HepG2 (cell line): ENCODE results near the gene TMEM9. TPM values are rescaled to one million over a fixed set of nuclear protein-coding genes. Genes with fewer than 3 reads are reported as not detected.

Experiments
- ATAC-seq: fragments of 200-7000 bp; cut with Tn5 transposase; 3 replicates; pipeline ENCODE4 v1.9.1; 2020; ENCODE audit warnings: mild to moderate bottlenecking, moderate library complexity
- BruUV-seq: library from RNA; stranded (reverse); fragments of 400-500 nt; replicated peaks from 2 replicates; lab custom pipeline; 2021; lab: Mats Ljungman, UMichigan
- CTCF ChIA-PET: fragments of 300-600 bp; formaldehyde crosslinking; extraction: SDS; loops from one replicate; lab custom pipeline; 2021; ENCODE audit warnings: low total read pairs, inconsistent platforms, low intra/inter-chr PET ratio; lab: Yijun Ruan, JAX
- POLR2A ChIA-PET: fragments of 350-600 bp; sonication (Branson Sonifier 250); formaldehyde crosslinking; loops from one replicate; lab custom pipeline; 2020; ENCODE audit warnings: antibody characterized with exemption, inconsistent platforms; lab: Yijun Ruan, JAX
- DNase-seq: peaks from one replicate; pipeline ENCODE4 v3.0.0-alpha.2; 2015; ENCODE audit warnings: low spot score
- FAIRE-seq: peaks from 3 replicates; lab custom pipeline; 2011; peaks lifted over from hg19 to GRCh38; lab: Jason Lieb, UNC
- H2AFZ ChIP-seq: one replicate; pipeline ENCODE4 v1.6.1; 2011; ENCODE audit warnings: low read length, inconsistent platforms
- H3K27ac ChIP-seq: fragments of 300-600 bp; 3 replicates; pipeline ENCODE4 v1.8.0; 2011; ENCODE audit warnings: mixed run types, mild to moderate bottlenecking, mixed read lengths, low read length, inconsistent platforms; ENCODE audit not compliant: insufficient read depth; ENCODE audit errors: extremely low read length
- H3K27me3 ChIP-seq, 2 experiments: fragments of 200-600 bp in 1 of 2; 2 replicates in 1 of 2; 3 replicates in 1 of 2; pipeline versions ENCODE4 v1.6.0 to v1.8.0; 2011; ENCODE audit warnings: low read length in 2 of 2, mild to moderate bottlenecking in 2 of 2, moderate library complexity in 2 of 2, inconsistent platforms in 1 of 2; ENCODE audit not compliant: insufficient read depth in 2 of 2, control insufficient read depth in 1 of 2
- H3K36me3 ChIP-seq, 2 experiments: fragments of 200-600 bp in 1 of 2; replicated peaks in 1 of 2; 2 replicates in 1 of 2; 3 replicates in 1 of 2; pipeline versions ENCODE4 v1.5.1 to v1.8.0; 2011; ENCODE audit warnings: low read length in 2 of 2, inconsistent platforms in 1 of 2; ENCODE audit not compliant: insufficient read depth in 2 of 2, control insufficient read depth in 1 of 2
- H3K4me1 ChIP-seq: 2 replicates; pipeline ENCODE4 v1.5.1; 2012; ENCODE audit warnings: low read length, inconsistent platforms; ENCODE audit not compliant: insufficient read depth
- H3K4me2 ChIP-seq: 2 replicates; pipeline ENCODE4 v1.6.0; 2011; ENCODE audit warnings: low read depth, low read length, inconsistent platforms
- H3K4me3 ChIP-seq, 3 experiments: fragments of 200-600 bp in 1 of 3; sonication (generic), shearing (Covaris generic) in 1 of 3; replicated peaks in 1 of 3; 2 replicates each; pipeline ENCODE4 v1.5.1; 2011 to 2016; ENCODE audit warnings: low read length in 3 of 3, inconsistent platforms in 2 of 3, low read depth in 2 of 3, mild to moderate bottlenecking in 2 of 3, control low read depth in 1 of 3, mixed read lengths in 1 of 3; ENCODE audit not compliant: insufficient read depth in 1 of 3
- H3K79me2 ChIP-seq: one replicate; pipeline ENCODE4 v1.6.1; 2011; ENCODE audit warnings: low read length, inconsistent platforms; ENCODE audit not compliant: insufficient read depth
- H3K9ac ChIP-seq: 2 replicates; pipeline ENCODE4 v1.6.0; 2011; ENCODE audit warnings: mild to moderate bottlenecking, low read depth, low read length, inconsistent platforms; ENCODE audit not compliant: insufficient read depth
- H3K9me3 ChIP-seq: 2 replicates; pipeline ENCODE4 v1.5.1; 2012; ENCODE audit warnings: mild to moderate bottlenecking, low read length
- H4K20me1 ChIP-seq: 2 replicates; pipeline ENCODE4 v1.6.0; 2011; ENCODE audit warnings: inconsistent platforms, mild to moderate bottlenecking, low read length, moderate library complexity; ENCODE audit not compliant: insufficient read depth
- FIP1L1 ChIP-seq: fragments of 200-400 bp; formaldehyde crosslinking; IDR thresholded peaks from 2 replicates; pipeline ENCODE4 v1.6.1; 2018; ENCODE audit warnings: low read depth, mild to moderate bottlenecking, low read length, moderate library complexity, borderline replicate concordance; ENCODE audit not compliant: insufficient read depth
- IKZF1 ChIP-seq: fragments of 450-650 bp; IDR thresholded peaks from 2 replicates; pipeline ENCODE4 v1.7.1; 2016
- KLF12 ChIP-seq: sonication (generic); formaldehyde crosslinking; IDR thresholded peaks from 2 replicates; pipeline ENCODE4 v1.4.0; 2020; ENCODE audit warnings: missing genetic modification reagents, borderline replicate concordance
- TEAD2 ChIP-seq: sonication (generic); formaldehyde crosslinking; IDR thresholded peaks from 2 replicates; pipeline ENCODE4 v1.9.0; 2021; ENCODE audit warnings: missing genetic modification reagents
- ZNF101 ChIP-seq: sonication (generic); formaldehyde crosslinking; IDR thresholded peaks from 2 replicates; pipeline ENCODE4 v1.4.0; 2020; ENCODE audit warnings: mild to moderate bottlenecking, low read depth, missing genetic modification reagents, borderline replicate concordance
- ZNF331 ChIP-seq: sonication (generic); formaldehyde crosslinking; IDR thresholded peaks from 2 replicates; pipeline ENCODE4 v1.4.0; 2020; ENCODE audit warnings: missing genetic modification reagents
- ZNF33B ChIP-seq: sonication (generic); formaldehyde crosslinking; IDR thresholded peaks from 2 replicates; pipeline ENCODE4 v1.5.1; 2020; ENCODE audit warnings: mild to moderate bottlenecking, missing genetic modification reagents
- ZNF383 ChIP-seq: sonication (generic); formaldehyde crosslinking; IDR thresholded peaks from 2 replicates; pipeline ENCODE4 v1.4.0; 2020; ENCODE audit warnings: missing genetic modification reagents, mild to moderate bottlenecking, borderline replicate concordance
- ZNF644 ChIP-seq: IDR thresholded peaks from 2 replicates; pipeline ENCODE4 v1.6.1; 2016; ENCODE audit warnings: low read depth
- ZNF879 ChIP-seq: sonication (generic); formaldehyde crosslinking; IDR thresholded peaks from 2 replicates; pipeline ENCODE4 v1.8.1; 2023; ENCODE audit warnings: missing genetic modification reagents
- WGBS: methylation state at CpG from one replicate; pipeline ENCODE4 v1.1.6; 2017; ENCODE audit warnings: low lambda C conversion rate; 5-methylcytosine and 5-hydroxymethylcytosine counted together
- in situ Hi-C: cut with HindIII; loops from 2 replicates; pipeline ENCODE4 v1.10.0; 2017; ENCODE audit warnings: low pct_unique_long_range_greater_than_20kb; ENCODE audit not compliant: extremely low pct_ligation_motif_present
- intact Hi-C: fragments of 100-400 bp; cut with micrococcal nuclease; formaldehyde crosslinking; loops from one replicate; pipeline ENCODE4 v1.10.0; 2022; ENCODE audit not compliant: unreplicated experiment
- polyA plus RNA-seq, 8 experiments: library from polyadenylated mRNA; depleted of rRNA in 3 of 8; stranded (reverse) in 7 of 8; unstranded in 1 of 8; fragments of >200 nt; fragmentation: Illumina TruSeq in 4 of 8; extraction: Trizol in 4 of 8; gene quantifications; 2 replicates each; pipeline versions ENCODE4 v1.2.1 to v1.2.3, GENCODE V29; 2011 to 2016; ENCODE audit warnings: low read depth in 4 of 8, missing spikeins in 1 of 8, mixed read lengths in 1 of 8; ENCODE audit not compliant: insufficient read depth in 1 of 8
- total RNA-seq, 5 experiments: library from RNA; depleted of rRNA; stranded (reverse); fragments of >200 nt; fragmentation: Illumina TruSeq; extraction: Trizol; gene quantifications; 2 replicates each; pipeline ENCODE4 v1.2.3, GENCODE V29; 2016; ENCODE audit warnings: low read depth in 1 of 5
- TF ChIP-seq, protein P1 (sequence below): fragments of 450-650 bp; IDR thresholded peaks from 2 replicates; pipeline ENCODE4 v1.6.1; 2016
- TF ChIP-seq, protein P2 (sequence below): sonication (generic); formaldehyde crosslinking; IDR thresholded peaks from 2 replicates; pipeline ENCODE4 v1.4.0; 2020; ENCODE audit warnings: mild to moderate bottlenecking, missing genetic modification reagents
- TF ChIP-seq, protein P3 (sequence below): sonication (generic); formaldehyde crosslinking; IDR thresholded peaks from 2 replicates; pipeline ENCODE4 v1.5.1; 2020; ENCODE audit warnings: mild to moderate bottlenecking, missing genetic modification reagents, moderate library complexity

Gene TMEM9
- total and polyA plus RNA-seq, 2 of the 13 experiments (the other 11 are each of a cell fraction or from before 2014, with no cell fraction given), result 60.9 to 102 TPM

- TF ChIP-seq ZNF331, result no peak
These were observed 15.8 kb upstream of the TMEM9 start (continued) for GRCh38 chr1:201169971-201170532.

DNA sequence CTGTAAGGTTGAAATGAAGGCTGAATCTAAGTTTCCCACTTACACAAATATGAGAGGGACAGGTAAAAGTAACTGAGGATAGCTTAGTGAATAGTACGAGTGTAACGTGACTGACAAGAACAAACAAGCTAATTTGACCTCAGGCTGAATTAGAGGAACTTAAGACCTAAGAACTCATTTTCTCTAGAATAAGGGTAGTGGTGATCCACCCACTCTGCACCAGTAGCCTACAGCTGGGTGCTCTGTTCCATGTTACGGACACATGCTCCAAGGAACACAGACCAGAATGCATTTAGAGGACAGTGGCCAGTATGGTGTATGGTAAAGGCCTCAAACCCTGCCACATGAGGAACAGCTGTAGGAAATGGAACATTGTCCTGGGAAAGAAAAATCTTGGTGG, 14.9 kb upstream of the TMEM9 start:
- no peak for FAIRE-seq
- TF ChIP-seq ZNF383 (no peak), ZNF879 (CRISPR knock-in tag) (no peak), IKZF1 (no peak), ZNF33B (CRISPR knock-in tag) (no peak), KLF12 (no peak), FIP1L1 (no peak), ZNF644 (CRISPR knock-in tag) (no peak), ZNF101 (no peak), TEAD2 (CRISPR knock-in tag) (no peak)
- TF ChIP-seq, protein P1, sequence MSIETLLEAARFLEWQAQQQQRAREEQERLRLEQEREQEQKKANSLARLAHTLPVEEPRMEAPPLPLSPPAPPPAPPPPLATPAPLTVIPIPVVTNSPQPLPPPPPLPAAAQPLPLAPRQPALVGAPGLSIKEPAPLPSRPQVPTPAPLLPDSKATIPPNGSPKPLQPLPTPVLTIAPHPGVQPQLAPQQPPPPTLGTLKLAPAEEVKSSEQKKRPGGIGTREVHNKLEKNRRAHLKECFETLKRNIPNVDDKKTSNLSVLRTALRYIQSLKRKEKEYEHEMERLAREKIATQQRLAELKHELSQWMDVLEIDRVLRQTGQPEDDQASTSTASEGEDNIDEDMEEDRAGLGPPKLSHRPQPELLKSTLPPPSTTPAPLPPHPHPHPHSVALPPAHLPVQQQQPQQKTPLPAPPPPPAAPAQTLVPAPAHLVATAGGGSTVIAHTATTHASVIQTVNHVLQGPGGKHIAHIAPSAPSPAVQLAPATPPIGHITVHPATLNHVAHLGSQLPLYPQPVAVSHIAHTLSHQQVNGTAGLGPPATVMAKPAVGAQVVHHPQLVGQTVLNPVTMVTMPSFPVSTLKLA, result no peak
- TF ChIP-seq, protein P2, sequence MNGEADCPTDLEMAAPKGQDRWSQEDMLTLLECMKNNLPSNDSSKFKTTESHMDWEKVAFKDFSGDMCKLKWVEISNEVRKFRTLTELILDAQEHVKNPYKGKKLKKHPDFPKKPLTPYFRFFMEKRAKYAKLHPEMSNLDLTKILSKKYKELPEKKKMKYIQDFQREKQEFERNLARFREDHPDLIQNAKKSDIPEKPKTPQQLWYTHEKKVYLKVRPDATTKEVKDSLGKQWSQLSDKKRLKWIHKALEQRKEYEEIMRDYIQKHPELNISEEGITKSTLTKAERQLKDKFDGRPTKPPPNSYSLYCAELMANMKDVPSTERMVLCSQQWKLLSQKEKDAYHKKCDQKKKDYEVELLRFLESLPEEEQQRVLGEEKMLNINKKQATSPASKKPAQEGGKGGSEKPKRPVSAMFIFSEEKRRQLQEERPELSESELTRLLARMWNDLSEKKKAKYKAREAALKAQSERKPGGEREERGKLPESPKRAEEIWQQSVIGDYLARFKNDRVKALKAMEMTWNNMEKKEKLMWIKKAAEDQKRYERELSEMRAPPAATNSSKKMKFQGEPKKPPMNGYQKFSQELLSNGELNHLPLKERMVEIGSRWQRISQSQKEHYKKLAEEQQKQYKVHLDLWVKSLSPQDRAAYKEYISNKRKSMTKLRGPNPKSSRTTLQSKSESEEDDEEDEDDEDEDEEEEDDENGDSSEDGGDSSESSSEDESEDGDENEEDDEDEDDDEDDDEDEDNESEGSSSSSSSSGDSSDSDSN, result no peak
- TF ChIP-seq, protein P3, sequence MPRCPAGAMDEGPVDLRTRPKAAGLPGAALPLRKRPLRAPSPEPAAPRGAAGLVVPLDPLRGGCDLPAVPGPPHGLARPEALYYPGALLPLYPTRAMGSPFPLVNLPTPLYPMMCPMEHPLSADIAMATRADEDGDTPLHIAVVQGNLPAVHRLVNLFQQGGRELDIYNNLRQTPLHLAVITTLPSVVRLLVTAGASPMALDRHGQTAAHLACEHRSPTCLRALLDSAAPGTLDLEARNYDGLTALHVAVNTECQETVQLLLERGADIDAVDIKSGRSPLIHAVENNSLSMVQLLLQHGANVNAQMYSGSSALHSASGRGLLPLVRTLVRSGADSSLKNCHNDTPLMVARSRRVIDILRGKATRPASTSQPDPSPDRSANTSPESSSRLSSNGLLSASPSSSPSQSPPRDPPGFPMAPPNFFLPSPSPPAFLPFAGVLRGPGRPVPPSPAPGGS (CRISPR knock-in tag), result no peak
- H3K4me1 ChIP-seq, result peaks cover 46% of the 10 kb centered on the region
- ChIA-PET POLR2A (interaction anchor here (5.0 kb wide), 1 partner anchor 14 kb away, joined by 30 read pairs; the partner anchor contains the start of gene TMEM9), CTCF (no interaction called here)
- no peak overlapping the region for H3K9ac ChIP-seq
- H2AFZ ChIP-seq, result no peak overlapping the region
- no peaks in the 10 kb centered on the region for H3K79me2 ChIP-seq
- ATAC-seq, result no peak
- no peaks in the 10 kb centered on the region for H4K20me1 ChIP-seq
- H3K36me3 ChIP-seq, result no peaks in the 10 kb centered on the region
- H3K4me3 ChIP-seq, result no peak overlapping the region
- no peak for DNase-seq
- no peak overlapping the region for H3K4me2 ChIP-seq
- no peaks in the 10 kb centered on the region; a peak in 2 of 5 replicates for H3K27me3 ChIP-seq
- no peaks in the 10 kb centered on the region for H3K9me3 ChIP-seq
- 82% methylated on average over 3 of the region's 3 CpGs for WGBS
- in situ Hi-C loops, result no loop called here
- no peak overlapping the region for H3K27ac ChIP-seq
- no TSS peak for BruUV-seq
- intact Hi-C loops, result no loop called here
